Measurements from ENCODE around the gene FUT4. TPM values are rescaled to one million over a fixed set of nuclear protein-coding genes. Genes with fewer than 3 reads are reported as not detected.

The FUT4 gene
- total RNA-seq, 1 donor from 2014 or later = 12.9 TPM

DNA sequence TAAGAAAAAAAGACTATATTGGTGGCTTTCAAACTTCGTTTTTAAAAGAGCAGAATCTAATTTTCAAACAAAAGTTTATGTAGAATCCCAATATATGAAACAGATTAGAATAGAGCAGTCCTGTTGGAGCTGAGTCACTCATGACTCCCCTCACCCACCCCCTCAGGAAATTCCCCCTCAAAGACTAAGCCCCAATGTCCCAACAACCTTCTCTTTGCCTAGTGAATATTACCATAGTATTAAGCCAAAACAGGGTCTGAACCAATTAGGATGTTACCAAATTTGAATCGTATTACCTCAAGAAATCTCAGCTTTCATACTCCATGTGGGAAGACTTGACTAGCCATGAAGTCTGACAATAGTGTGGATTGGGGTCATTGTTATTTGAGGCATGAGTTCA lies 15.6 kb downstream of the FUT4 start:
- H3K4me1 Mint-ChIP-seq = peaks cover 27% of the 10 kb centered on the region
- no peaks in the 10 kb centered on the region for H3K36me3 Mint-ChIP-seq
- H3K27me3 Mint-ChIP-seq (ENCODE audit: low read depth) = no peaks in the 10 kb centered on the region
- no peak for DNase-seq (ENCODE audit: low spot score in 2 of 2, unreplicated experiment in 2 of 2)
- no peak overlapping the region for H3K4me3 Mint-ChIP-seq
- no peaks in the 10 kb centered on the region for H3K9me3 Mint-ChIP-seq
- TF ChIP-seq, protein P1, sequence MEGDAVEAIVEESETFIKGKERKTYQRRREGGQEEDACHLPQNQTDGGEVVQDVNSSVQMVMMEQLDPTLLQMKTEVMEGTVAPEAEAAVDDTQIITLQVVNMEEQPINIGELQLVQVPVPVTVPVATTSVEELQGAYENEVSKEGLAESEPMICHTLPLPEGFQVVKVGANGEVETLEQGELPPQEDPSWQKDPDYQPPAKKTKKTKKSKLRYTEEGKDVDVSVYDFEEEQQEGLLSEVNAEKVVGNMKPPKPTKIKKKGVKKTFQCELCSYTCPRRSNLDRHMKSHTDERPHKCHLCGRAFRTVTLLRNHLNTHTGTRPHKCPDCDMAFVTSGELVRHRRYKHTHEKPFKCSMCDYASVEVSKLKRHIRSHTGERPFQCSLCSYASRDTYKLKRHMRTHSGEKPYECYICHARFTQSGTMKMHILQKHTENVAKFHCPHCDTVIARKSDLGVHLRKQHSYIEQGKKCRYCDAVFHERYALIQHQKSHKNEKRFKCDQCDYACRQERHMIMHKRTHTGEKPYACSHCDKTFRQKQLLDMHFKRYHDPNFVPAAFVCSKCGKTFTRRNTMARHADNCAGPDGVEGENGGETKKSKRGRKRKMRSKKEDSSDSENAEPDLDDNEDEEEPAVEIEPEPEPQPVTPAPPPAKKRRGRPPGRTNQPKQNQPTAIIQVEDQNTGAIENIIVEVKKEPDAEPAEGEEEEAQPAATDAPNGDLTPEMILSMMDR (IDR thresholded peaks at IDR 0.05; ENCODE audit: unreplicated experiment) = no peak
- H3K27ac Mint-ChIP-seq = no peak overlapping the region

DNA sequence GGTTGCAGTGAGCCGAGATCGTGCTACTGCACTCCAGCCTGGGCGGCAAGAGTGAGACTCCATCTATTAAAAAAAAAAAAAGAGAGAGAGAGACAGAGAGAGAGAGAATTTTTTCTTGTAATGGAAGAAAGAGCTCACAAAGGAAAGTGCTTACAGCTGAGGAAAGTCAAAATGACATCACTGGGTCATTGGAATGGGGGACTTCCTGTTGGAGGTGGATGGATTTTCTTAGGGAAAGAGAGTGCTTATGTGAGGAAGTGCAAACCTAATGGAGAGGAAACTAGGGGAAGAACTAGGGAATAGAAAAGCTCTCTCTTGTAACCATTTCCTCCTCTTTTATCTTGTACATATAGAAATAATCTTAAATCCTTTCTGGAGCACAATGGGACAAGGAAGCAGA lies 17.1 kb downstream of the FUT4 start:
- TF ChIP-seq, protein P1 (IDR thresholded peaks at IDR 0.05; ENCODE audit: unreplicated experiment) = no peak
- Mint-ChIP-seq H3K4me3 (no peak overlapping the region), H3K27me3 (ENCODE audit: low read depth) (no peaks in the 10 kb centered on the region), H3K27ac (no peak overlapping the region), H3K9me3 (no peaks in the 10 kb centered on the region), H3K36me3 (no peaks in the 10 kb centered on the region), H3K4me1 (peaks cover 24% of the 10 kb centered on the region)
- no peak for DNase-seq (ENCODE audit: low spot score in 2 of 2, unreplicated experiment in 2 of 2)

DNA sequence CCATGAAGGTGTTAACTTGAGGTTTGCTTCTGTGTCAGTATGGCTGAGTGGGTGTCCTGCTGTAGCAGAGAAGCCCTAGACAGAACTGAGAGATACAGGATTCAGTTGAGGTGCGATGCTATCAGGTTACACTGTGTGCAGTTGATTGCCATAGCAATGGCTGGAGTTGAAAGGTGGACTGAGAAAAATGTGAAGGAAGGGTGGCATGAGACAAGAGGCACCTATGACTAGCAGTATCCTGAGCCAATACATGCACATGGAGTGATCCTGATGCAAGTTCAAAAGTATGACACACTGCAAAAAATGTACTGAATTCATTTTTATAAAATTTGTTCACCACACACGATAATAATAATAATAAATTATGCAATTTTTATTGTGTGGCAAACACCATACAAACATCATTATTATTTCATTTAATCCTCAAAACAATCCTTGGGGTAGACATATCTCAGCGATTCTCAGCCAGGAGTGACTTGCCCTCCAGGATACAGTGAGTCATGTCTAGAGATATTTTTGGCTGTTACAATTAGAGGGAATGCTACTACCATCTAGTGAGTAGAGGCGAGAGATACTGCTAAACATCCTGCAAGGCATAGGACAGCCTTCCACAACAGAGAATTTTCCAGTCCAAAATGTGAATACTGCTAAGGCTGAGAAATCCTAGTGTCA lies 19.6 kb downstream of the FUT4 start:
- Mint-ChIP-seq H3K27ac (peak overlapping the region; percentile 3), H3K9me3 (no peaks in the 10 kb centered on the region)

DNA sequence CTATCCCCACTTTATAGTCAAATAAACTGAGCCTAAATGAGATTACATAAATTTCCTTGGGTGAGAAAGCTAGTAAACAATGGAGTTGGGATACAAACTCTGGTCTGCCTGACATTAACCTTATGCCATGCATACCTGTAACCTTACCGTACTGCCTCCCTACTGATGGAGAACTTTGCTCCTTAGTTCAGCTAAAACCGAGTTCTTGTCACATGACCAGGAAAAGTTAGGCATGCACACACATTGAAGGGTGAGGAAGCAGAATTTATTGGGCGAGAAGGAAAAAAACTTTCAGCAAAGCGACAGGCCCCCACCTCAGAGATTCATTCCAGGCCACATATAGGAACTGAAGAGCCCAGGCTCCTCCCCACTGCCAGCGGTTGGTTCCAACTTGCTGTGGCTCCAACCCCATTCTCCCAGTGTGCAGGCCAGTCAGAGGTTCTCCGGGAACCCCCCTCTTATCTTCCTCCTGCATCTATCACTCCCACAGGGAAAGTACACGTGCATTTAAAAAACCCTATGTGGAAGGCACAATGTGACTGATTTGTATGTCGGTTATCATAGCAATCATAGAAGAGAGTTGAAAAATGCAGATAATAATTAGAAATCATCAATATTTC lies 20.2 kb downstream of the FUT4 start:
- no peak for DNase-seq (ENCODE audit: low spot score in 2 of 2, unreplicated experiment in 2 of 2)
- Mint-ChIP-seq H3K9me3 (no peaks in the 10 kb centered on the region), H3K27ac (peak overlapping the region; percentile 23), H3K4me3 (no peak overlapping the region), H3K4me1 (peaks cover 8% of the 10 kb centered on the region), H3K36me3 (no peaks in the 10 kb centered on the region), H3K27me3 (ENCODE audit: low read depth) (no peaks in the 10 kb centered on the region)
- TF ChIP-seq, protein P1 (IDR thresholded peaks at IDR 0.05; ENCODE audit: unreplicated experiment) = no peak

More for the DNA sequence above, 19.6 kb downstream of the FUT4 start:
- H3K4me1 Mint-ChIP-seq = peaks cover 8% of the 10 kb centered on the region
- no peak overlapping the region for H3K4me3 Mint-ChIP-seq
- H3K27me3 Mint-ChIP-seq (ENCODE audit: low read depth) = no peaks in the 10 kb centered on the region
- no peak for DNase-seq (ENCODE audit: low spot score in 2 of 2, unreplicated experiment in 2 of 2)
- TF ChIP-seq, protein P1 (IDR thresholded peaks at IDR 0.05; ENCODE audit: unreplicated experiment) = no peak
- no peaks in the 10 kb centered on the region for H3K36me3 Mint-ChIP-seq

DNA sequence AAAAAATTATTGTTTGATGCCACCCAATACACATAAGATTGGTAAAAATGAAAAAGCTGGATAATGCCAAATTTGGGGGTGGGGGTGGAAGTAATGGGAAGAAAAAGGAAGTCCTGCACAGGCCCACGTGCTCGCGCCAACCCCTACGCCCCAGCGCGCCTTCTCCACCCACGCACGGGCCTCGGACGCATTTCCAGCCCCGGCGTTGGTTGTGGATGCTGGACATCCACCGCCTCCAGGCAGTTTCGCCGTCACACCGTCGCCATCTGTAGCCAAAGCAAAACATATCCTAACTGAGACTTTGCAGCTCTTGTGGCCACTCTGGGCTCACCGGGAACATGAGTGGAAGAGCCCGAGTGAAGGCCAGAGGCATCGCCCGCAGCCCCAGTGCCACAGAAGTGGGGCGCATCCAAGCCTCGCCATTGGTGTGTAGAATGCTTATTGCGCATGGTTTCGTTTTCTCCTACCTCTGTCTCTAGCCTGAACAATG lies 23.5 kb downstream of the FUT4 start, which contains the start of gene PIWIL4:
TSS of gene PIWIL4 (plus strand) at position 188 of the 490 bp plus-strand sequence. CDS start at position 339, 151 bp downstream.
- Mint-ChIP-seq H3K9me3 (no peaks in the 10 kb centered on the region), H3K4me1 (peaks cover 8% of the 10 kb centered on the region), H3K27ac (no peak within 1 kb of the TSS), H3K4me3 (no peak within 1 kb of the TSS), H3K27me3 (ENCODE audit: low read depth) (no peaks in the 10 kb centered on the region), H3K36me3 (no peaks in the 10 kb centered on the region)
- no peak for DNase-seq (ENCODE audit: low spot score in 2 of 2, unreplicated experiment in 2 of 2)
- TF ChIP-seq, protein P1 (IDR thresholded peaks at IDR 0.05; ENCODE audit: unreplicated experiment) = no peak

Measured in mesothelial cell of epicardium (in vitro differentiated cells).